Epithelial cell of proximal tubule (primary cell): ENCODE results near the gene WDR62. TPM values are rescaled to one million over a fixed set of nuclear protein-coding genes. Genes with fewer than 3 reads are reported as not detected.

Experiments
- DNase-seq: peaks from one replicate; pipeline ENCODE4 v3.0.0-alpha.2; 2011; ENCODE audit warnings: low read depth
- H3K4me3 ChIP-seq: 2 replicates; pipeline ENCODE4 v1.5.1; 2011; ENCODE audit warnings: low read depth, mild to moderate bottlenecking, low read length
- total RNA-seq: library from RNA; depleted of rRNA; stranded (reverse); fragments of >200 nt; gene quantifications from 2 replicates; pipeline ENCODE4 v1.2.3, GENCODE V29; 2015
- TF ChIP-seq, protein P1 (sequence below): conservative IDR thresholded peaks from 2 replicates; pipeline ENCODE4 v1.5.1; 2012; ENCODE audit warnings: low read depth, mild to moderate bottlenecking, low read length

WDR62 gene
- total RNA-seq, 1 donor from 2014 or later: 12.7 TPM

DNA sequence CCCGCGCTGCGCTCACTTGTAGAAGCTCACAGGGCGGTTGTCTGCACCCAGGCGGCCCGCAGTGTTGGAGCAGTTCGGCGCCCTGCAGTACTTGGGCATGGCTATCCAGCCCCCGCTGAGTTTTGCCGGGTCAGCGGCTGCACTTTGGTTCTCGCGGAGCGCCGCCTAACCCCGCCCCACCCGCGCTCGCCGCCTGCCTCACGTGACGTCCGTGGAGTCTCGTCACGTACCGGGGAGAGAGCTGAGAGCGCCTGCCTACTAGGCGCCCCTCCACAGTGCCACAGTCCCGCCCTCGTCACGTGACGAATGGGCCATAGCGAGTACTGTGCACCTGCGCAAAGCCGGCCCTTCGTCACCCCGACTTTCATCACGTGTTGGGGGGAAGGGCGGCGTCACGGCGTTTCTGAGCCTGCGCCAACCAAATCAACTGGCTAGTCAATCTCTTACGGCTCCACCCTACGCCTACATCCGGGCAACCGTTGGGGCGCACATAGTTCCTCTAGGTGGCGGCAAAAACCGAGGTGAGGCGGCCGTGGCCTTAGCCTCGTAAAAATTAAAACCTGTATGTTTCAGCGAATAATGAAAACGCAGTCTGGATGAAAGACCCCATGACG, 471 bp upstream of the WDR62 start, which contains the start of gene THAP8:
Gene THAP8, minus strand, starts transcription at position 167 of the 614 bp plus-strand sequence. Its CDS starts 68 bp downstream, at position 99.
- TF ChIP-seq, protein P1, sequence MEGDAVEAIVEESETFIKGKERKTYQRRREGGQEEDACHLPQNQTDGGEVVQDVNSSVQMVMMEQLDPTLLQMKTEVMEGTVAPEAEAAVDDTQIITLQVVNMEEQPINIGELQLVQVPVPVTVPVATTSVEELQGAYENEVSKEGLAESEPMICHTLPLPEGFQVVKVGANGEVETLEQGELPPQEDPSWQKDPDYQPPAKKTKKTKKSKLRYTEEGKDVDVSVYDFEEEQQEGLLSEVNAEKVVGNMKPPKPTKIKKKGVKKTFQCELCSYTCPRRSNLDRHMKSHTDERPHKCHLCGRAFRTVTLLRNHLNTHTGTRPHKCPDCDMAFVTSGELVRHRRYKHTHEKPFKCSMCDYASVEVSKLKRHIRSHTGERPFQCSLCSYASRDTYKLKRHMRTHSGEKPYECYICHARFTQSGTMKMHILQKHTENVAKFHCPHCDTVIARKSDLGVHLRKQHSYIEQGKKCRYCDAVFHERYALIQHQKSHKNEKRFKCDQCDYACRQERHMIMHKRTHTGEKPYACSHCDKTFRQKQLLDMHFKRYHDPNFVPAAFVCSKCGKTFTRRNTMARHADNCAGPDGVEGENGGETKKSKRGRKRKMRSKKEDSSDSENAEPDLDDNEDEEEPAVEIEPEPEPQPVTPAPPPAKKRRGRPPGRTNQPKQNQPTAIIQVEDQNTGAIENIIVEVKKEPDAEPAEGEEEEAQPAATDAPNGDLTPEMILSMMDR: peak; percentile 48
- DNase-seq: peak; percentile 89
- peak within 1 kb of the TSS; percentile 88 for H3K4me3 ChIP-seq

- H3K4me3 ChIP-seq: no peak overlapping the region
- no peak for DNase-seq
- TF ChIP-seq, protein P1: no peak
These were observed 3.9 kb downstream of the WDR62 start for GRCh38 chr19:36058481-36059179.

DNA sequence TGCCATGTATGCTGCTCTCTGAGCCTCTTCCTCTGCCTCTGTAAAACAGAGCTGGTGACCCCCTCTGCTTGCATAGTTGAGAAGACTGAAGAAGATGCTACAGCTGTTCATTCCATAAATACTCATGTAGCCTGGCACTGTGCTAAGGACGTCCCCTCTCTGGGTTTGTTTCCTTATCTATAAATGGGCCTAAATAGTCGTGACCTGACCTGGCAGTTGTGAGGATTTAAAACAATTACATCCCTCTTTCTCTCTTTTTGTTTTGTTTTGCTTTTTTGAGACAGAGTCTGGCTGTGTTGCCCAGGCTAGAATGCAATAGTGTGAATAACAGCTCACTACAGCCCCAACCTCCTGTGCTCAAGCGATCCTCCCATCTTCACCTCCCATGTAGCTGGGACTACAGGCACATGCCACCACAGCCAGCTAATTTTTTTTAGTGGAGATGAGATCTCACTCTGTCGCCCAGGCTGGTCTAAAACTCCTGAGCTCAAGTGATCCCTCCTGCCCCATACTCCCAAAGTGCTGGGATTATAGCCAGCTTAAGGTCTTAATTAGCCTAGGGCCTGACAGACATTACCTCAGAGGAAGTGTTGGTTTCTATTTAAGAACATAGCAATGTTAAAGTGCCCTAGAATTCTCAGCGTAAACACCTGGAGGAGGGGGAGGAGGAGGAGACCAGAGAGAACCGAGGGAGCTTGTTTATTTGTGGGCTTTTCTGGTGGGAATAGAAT, 4.6 kb downstream of the WDR62 start:
- H3K4me3 ChIP-seq: no peak overlapping the region
- TF ChIP-seq, protein P1: no peak
- no peak for DNase-seq

DNA sequence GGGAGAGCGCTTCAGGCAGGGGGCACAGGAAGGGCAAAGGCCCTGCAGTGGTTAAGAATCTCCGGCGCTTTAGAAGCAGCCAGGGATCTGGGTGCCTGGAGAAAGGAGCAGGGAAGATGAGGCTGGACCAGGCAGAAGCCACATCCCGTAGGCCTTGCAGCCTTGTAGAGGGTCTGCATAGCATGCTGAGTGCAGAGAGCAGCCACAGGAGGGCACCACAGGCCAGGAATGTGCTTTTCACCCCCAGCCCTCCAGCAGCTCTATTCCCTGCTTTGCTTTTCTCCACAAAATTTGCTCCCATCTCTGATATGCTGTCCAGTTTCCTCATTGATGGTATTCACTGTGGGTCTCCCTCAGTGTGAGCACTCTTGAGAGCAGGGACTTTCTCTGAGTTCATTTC, 5.7 kb downstream of the WDR62 start:
- no peak overlapping the region for H3K4me3 ChIP-seq
- TF ChIP-seq, protein P1: peak; percentile 87
- no peak for DNase-seq

GRCh38 chr19:36061367-36061766, 6.7 kb downstream of the WDR62 start:
- no peak for DNase-seq
- H3K4me3 ChIP-seq: no peak overlapping the region
- TF ChIP-seq, protein P1: no peak

GRCh38 chr19:36064826-36065225, 10.1 kb downstream of the WDR62 start:
- DNase-seq: no peak
- no peak overlapping the region for H3K4me3 ChIP-seq
- TF ChIP-seq, protein P1: no peak
